Stromal cell of bone marrow (primary cell): ENCODE measurements around the gene AGMO.

Source experiments
- DNase-seq: peaks from one replicate; pipeline ENCODE4 v3.0.0-alpha.2; 2012; ENCODE audit warnings: low read depth

AGMO gene

GRCh38 chr7:15218261-15218660 is 343.6 kb downstream of the AGMO start:
- no peak for DNase-seq

GRCh38 chr7:15215616-15216015 is 346.2 kb downstream of the AGMO start:
- no peak for DNase-seq

GRCh38 chr7:15214976-15215375 is 346.8 kb downstream of the AGMO start:
- DNase-seq, result no peak

GRCh38 chr7:15213093-15213492 is 348.7 kb downstream of the AGMO start:
- no peak for DNase-seq

GRCh38 chr7:15209429-15209828 is 352.4 kb downstream of the AGMO start:
- no peak for DNase-seq

- no peak for DNase-seq
Measured at GRCh38 chr7:15204421-15204820, 357.4 kb downstream of the AGMO start.

- no peak for DNase-seq
Measured at GRCh38 chr7:15199482-15199881, 362.3 kb downstream of the AGMO start.

GRCh38 chr7:15197042-15197977 is 364.5 kb downstream of the AGMO start:
- DNase-seq, result no peak

- peak; percentile 23 for DNase-seq
Measured at GRCh38 chr7:15178065-15178464, 383.8 kb downstream of the AGMO start.

- DNase-seq, result no peak
Measured at GRCh38 chr7:15176089-15176488, 385.7 kb downstream of the AGMO start.

- peak; percentile 4 for DNase-seq
Measured at GRCh38 chr7:15175152-15175551, 386.7 kb downstream of the AGMO start.

- DNase-seq, result no peak
Measured at GRCh38 chr7:15174485-15174884, 387.3 kb downstream of the AGMO start.

- no peak for DNase-seq
Measured at GRCh38 chr7:15168489-15168888, 393.3 kb downstream of the AGMO start.

- no peak for DNase-seq
Measured at GRCh38 chr7:15167912-15168311, 393.9 kb downstream of the AGMO start.

GRCh38 chr7:15166620-15167019 is 395.2 kb downstream of the AGMO start:
- no peak for DNase-seq

- DNase-seq, result no peak
Measured at GRCh38 chr7:15159261-15159660, 402.6 kb downstream of the AGMO start.

GRCh38 chr7:15158141-15158810 is 403.5 kb downstream of the AGMO start:
- no peak for DNase-seq
